Ishikawa (cell line): ENCODE data around the gene TOMM34.

ENCODE experiments used
- CEBPB ChIP-seq: IDR thresholded peaks from 2 replicates; pipeline ENCODE4 v1.6.1; 2012
- CREB1 ChIP-seq: IDR thresholded peaks from 2 replicates; pipeline ENCODE4 v1.6.1; 2012; ENCODE audit warnings: low read depth
- EGR1 ChIP-seq: IDR thresholded peaks from 2 replicates; pipeline ENCODE4 v1.6.1; 2012
- EP300 ChIP-seq: IDR thresholded peaks from 2 replicates; pipeline ENCODE4 v1.6.1; 2012; ENCODE audit warnings: borderline replicate concordance
- FOXM1 ChIP-seq: IDR thresholded peaks from 2 replicates; pipeline ENCODE4 v1.6.1; 2012; ENCODE audit warnings: low read depth, borderline replicate concordance
- NFIC ChIP-seq: IDR thresholded peaks from 2 replicates; pipeline ENCODE4 v1.6.1; 2012
- RAD21 ChIP-seq: IDR thresholded peaks from 2 replicates; pipeline ENCODE4 v1.6.1; 2012; ENCODE audit warnings: low read depth
- REST ChIP-seq: IDR thresholded peaks from 2 replicates; pipeline ENCODE4 v1.6.1; 2012; ENCODE audit warnings: low read depth, mild to moderate bottlenecking
- TAF1 ChIP-seq: IDR thresholded peaks from 2 replicates; pipeline ENCODE4 v1.6.1; 2012; ENCODE audit warnings: low read depth, mild to moderate bottlenecking
- TCF12 ChIP-seq: IDR thresholded peaks from 2 replicates; pipeline ENCODE4 v1.6.1; 2012; ENCODE audit warnings: low read depth
- TEAD4 ChIP-seq: IDR thresholded peaks from 2 replicates; pipeline ENCODE4 v1.6.1; 2012
- USF1 ChIP-seq: IDR thresholded peaks from 2 replicates; pipeline ENCODE4 v1.6.1; 2012
- YY1 ChIP-seq: IDR thresholded peaks from 2 replicates; pipeline ENCODE4 v1.6.1; 2012; ENCODE audit warnings: low read depth
- ZBTB7A ChIP-seq: IDR thresholded peaks from 2 replicates; pipeline ENCODE4 v1.6.1; 2012; ENCODE audit warnings: low read depth
- TF ChIP-seq, protein P1 (sequence below): IDR thresholded peaks from 2 replicates; pipeline ENCODE4 v1.6.1; 2012

The TOMM34 gene

DNA sequence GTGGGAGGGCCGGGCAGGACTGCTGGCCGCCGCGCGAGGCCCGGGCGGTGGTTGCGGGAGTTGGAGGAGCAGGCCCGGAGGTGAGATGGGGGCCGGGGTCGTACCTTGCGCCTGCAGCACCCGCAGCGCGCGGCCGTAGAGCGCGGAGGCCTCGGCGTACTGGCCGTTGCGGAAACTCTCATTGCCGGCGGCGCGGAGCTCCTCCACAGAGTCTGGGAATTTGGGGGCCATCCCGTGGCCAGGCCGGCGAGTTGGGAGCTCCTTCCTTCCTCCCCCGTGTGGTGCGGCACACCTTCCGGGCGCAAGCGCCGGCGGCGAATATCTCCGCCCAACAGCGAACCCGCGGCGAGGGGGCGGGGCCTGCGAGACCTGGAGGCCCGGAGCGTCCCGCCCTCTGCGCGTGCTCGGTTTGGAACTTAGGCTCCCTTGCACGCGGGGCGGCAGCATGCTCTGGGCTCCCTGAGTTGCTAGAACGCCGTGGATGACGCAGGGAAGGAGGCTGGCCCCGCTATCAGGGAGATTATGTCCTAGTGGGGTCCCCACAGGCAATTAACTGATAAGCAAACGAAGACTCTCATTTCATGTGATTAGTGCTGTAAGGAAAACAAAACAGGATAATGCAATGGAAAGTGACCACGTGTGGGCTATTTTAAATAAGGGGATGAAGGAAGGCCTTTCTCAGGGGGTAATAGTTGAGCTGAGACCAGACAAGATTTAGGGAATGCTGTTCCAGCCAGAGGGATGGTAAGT is at the start of gene TOMM34:
TOMM34 (minus strand) TSS at position 295 of the 750 bp plus-strand sequence; CDS start at position 231, 64 bp downstream.
- TF ChIP-seq TCF12 (0 out of 2 replicates have a peak, but pooled peaks have one; percentile 33), FOXM1 (no peak), CEBPB (no peak), TAF1 (peak; percentile 72), TEAD4 (no peak), REST (no peak), YY1 (0 out of 2 replicates have a peak, but pooled peaks have one; percentile 16), RAD21 (no peak), USF1 (0 out of 2 replicates have a peak, but pooled peaks have one; percentile 5), NFIC (no peak; the same call in 1 of the 2 replicates), EGR1 (peak; percentile 43; the same call in 1 of the 2 replicates), EP300 (no peak), CREB1 (0 out of 2 replicates have a peak, but pooled peaks have one; percentile 13), ZBTB7A (0 out of 2 replicates have a peak, but pooled peaks have one; percentile 5)
- TF ChIP-seq, protein P1, sequence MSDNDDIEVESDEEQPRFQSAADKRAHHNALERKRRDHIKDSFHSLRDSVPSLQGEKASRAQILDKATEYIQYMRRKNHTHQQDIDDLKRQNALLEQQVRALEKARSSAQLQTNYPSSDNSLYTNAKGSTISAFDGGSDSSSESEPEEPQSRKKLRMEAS, result peak; percentile 98

GRCh38 chr20:45008521-45009049 is 48.4 kb upstream of the TOMM34 start:
- TF ChIP-seq EGR1 (no peak), USF1 (no peak), CEBPB (no peak), TAF1 (no peak), EP300 (no peak)
- TF ChIP-seq, protein P1, result no peak

GRCh38 chr20:44997668-44998067 is 37.5 kb upstream of the TOMM34 start:
- TF ChIP-seq FOXM1 (no peak), TCF12 (no peak), USF1 (no peak), ZBTB7A (no peak), EGR1 (no peak), RAD21 (no peak), NFIC (no peak), YY1 (no peak), CEBPB (no peak), REST (no peak), TEAD4 (no peak), TAF1 (no peak), CREB1 (no peak), EP300 (no peak)
- TF ChIP-seq, protein P1, result no peak

- TF ChIP-seq CEBPB (no peak), NFIC (no peak), ZBTB7A (no peak), TAF1 (no peak), RAD21 (no peak), EGR1 (no peak), CREB1 (no peak), REST (no peak), YY1 (no peak), EP300 (no peak), TEAD4 (no peak), FOXM1 (no peak), TCF12 (no peak), USF1 (no peak)
- TF ChIP-seq, protein P1, result no peak
Observed at GRCh38 chr20:44997171-44997570, 37.0 kb upstream of the TOMM34 start.
